HK-2 (cell line): ENCODE measurements around the gene PTGES2.

Experiments
- DNase-seq: peaks from one replicate; pipeline ENCODE4 v3.0.0-alpha.2; 2018; ENCODE audit not compliant: unreplicated experiment

The PTGES2 gene

DNA sequence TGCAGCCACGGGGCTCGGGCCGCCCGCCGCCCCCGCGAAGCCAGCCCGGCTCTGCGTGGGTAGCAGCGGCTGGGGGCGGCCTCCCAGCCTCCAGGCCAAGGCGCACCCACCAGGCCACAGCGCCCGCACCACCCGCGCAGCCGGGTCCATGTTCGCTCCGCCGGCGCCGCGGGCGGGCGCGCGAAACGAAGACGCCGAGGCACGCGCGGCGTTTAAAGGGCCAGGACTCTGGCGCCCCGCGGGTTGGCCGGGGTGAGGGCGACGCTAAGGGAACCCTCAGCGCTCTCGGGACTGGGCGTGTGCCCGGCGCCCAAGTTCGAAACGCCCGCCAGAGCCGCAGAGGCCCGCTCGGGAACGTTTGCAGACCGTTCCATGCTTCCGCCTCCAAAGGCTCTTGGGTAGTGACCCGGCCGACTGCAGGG is at the start of gene PTGES2:
Gene PTGES2, minus strand, starts transcription at position 162 of the 422 bp plus-strand sequence. Its CDS starts 12 bp downstream, at position 150.
- peak; percentile 74 for DNase-seq

DNA sequence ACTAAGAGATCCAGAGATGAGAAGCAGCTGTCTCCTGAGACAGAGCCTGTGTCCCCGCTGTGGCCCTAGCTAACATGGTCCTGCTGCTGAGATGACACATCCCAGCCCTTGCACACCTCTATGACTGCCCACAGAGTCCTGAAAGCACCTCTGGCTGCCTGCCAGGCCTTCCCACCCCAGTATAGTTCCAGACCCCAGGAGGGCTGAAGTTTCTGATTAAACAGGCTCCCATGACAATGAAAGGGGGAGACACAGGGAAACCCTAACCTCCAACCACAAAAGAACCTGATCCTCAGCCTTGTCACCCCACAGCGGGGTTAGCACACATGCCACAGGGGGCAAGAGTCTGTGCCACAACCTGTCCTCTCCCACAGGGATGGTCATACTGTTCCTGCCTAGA is 48.2 kb upstream of the PTGES2 start:
- no peak for DNase-seq

- DNase-seq: no peak
Measured at GRCh38 chr9:128175102-128175563, 47.6 kb upstream of the PTGES2 start.

GRCh38 chr9:128174062-128174461 is 46.5 kb upstream of the PTGES2 start:
- no peak for DNase-seq

GRCh38 chr9:128169925-128170324 is 42.4 kb upstream of the PTGES2 start:
- DNase-seq: no peak

- DNase-seq: no peak
Measured at GRCh38 chr9:128169492-128169891, 42.0 kb upstream of the PTGES2 start.

- no peak for DNase-seq
Measured at GRCh38 chr9:128168731-128169308, 41.3 kb upstream of the PTGES2 start.

GRCh38 chr9:128167209-128167608 is 39.7 kb upstream of the PTGES2 start:
- no peak for DNase-seq

- no peak for DNase-seq
Measured at GRCh38 chr9:128166169-128166568, 38.6 kb upstream of the PTGES2 start.

DNA sequence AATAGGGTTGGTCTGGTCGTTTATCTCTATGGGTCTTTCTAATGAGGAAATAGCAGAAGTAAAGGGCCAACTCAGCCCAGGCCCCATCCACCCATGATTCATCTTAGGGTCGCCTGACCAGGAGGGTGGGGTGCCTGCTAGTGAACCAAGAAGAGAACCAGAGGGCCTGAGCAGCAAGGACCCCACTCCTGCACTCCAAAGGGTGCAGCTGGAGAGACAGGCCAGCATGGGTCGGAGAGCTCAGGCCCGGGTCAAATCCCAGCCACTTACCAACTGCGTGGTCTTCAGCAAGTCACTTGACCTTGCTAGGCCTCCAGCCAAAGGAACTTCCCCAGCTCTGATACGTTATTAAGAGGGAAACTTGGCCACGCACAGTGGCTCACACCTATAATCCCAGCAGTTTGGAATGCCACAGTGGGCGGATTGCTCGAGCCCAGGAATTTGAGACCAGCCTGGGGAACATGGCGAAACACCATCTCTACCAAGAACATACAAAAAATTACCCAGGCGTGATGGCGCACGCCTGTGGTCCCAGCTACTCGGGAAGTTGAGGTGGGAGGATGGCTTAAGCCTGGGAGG is 36.9 kb upstream of the PTGES2 start:
- peak; percentile 70 for DNase-seq

- DNase-seq: no peak
Measured at GRCh38 chr9:128163523-128164306, 36.2 kb upstream of the PTGES2 start.

DNA sequence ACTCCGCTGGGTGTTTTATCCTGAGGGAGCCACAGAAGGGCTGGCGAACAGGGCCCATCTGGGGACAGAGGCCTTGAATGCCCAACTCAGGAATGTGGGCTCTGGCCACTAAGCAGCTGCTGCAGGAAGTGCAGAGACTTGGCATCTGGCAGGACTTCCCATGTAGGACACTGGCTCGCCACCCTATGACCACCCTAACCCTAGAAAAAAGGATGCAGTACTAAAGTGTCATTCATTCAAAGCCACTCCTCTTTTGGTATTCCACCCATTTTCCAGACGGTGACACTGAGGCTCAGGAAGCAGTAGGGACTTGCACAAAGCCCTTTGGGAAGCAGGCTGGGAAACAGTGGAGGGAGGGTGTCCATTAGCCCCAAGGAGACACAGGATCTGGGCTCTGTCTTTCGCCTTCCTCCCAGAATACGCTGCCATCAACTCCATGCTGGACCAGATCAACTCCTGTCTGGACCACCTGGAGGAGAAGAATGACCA is 35.5 kb upstream of the PTGES2 start:
- no peak for DNase-seq

GRCh38 chr9:128162215-128163026 is 34.9 kb upstream of the PTGES2 start:
- DNase-seq: no peak

DNA sequence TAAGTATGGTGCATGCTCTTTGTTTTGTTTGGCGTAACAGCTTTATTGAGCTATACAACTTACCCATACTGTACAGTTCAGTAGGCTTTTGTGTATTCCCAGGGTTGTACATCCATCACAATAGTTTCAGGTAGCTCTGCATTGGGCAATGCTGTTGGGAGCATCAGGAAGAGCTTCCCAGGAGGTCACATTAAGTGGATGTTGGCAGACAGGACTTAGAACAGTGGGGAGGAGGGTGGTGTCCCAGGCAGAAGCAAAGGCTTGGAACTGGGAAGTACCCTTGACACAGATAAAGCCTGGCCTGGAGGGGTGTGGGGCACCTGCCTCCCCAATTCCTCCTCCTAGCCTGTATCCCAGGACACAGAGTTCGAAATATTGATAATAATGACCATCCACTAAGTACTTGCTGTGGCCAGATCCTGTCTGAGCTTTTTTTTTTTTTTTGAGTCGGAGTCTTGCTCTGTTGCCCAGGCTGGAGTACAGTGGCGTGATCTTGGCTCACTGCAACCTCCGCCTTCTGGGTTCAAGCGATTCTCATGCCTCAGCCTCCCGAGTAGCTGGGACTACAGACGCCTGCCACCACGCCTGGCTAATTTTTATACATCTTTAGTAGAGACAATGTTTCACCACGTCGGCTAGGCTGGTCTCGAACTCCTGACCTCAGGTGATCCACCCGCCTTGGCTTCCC is 33.8 kb upstream of the PTGES2 start:
- no peak for DNase-seq

- no peak for DNase-seq
Measured at GRCh38 chr9:128160603-128160987, 33.1 kb upstream of the PTGES2 start.

DNA sequence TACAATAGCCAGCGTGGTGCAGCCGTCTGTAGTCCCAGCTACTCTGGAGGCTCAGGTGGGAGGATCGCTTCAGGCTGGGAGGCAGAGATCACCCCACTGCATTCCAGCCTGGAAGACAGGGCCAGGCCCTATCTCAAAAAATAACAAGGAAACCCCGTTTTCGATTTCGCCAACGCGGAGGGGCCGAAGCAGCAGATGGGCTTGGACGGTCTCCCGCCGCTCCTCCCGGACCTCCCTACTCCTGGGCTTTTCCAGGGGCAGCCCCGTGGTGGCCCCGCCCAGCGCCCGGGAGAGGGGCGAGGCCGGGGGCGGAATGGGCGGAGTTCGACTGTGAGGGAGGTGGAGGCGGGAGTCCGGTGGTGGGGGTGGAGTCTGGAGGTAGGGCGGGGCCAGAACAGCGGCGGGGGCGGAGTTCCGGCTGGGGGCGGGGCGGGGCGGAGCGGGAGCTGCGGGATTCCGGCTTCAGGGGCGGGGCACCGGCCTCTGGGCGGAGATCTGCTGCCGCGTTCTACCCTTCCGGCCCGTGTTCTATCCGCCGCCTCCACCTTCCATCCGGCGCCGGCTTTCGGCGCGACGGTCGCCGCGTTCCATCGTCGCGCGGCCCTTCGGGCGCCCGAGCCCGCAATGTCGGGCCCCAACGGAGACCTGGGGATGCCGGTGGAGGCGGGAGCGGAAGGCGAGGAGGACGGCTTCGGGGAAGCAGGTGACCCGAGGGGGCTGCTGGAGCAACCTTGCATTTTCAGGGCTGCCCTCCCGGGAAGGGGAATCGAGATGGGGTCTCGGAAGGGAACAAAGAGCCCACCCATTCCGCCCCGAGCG is 32.5 kb upstream of the PTGES2 start, which contains the start of gene BBLN:
Gene BBLN, plus strand, starts transcription at position 482 of the 819 bp plus-strand sequence. Its CDS starts 143 bp downstream, at position 625.
- DNase-seq: peak; percentile 98

DNA sequence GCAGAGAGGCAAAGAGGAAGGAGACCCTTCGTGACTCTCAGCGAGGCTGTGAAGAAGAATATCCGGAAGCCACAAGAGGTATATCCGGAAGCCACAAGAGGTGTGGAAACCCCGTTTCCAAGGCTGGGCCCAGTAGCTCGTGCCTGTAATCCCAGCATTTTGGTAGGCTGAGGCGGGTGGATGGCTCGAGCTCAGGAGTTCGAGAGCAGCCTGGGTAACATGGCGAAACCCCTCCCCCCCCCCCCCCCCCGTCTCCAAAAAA is 31.9 kb upstream of the PTGES2 start:
- no peak for DNase-seq

- no peak for DNase-seq
Measured at GRCh38 chr9:128155736-128156500, 28.4 kb upstream of the PTGES2 start.

DNA sequence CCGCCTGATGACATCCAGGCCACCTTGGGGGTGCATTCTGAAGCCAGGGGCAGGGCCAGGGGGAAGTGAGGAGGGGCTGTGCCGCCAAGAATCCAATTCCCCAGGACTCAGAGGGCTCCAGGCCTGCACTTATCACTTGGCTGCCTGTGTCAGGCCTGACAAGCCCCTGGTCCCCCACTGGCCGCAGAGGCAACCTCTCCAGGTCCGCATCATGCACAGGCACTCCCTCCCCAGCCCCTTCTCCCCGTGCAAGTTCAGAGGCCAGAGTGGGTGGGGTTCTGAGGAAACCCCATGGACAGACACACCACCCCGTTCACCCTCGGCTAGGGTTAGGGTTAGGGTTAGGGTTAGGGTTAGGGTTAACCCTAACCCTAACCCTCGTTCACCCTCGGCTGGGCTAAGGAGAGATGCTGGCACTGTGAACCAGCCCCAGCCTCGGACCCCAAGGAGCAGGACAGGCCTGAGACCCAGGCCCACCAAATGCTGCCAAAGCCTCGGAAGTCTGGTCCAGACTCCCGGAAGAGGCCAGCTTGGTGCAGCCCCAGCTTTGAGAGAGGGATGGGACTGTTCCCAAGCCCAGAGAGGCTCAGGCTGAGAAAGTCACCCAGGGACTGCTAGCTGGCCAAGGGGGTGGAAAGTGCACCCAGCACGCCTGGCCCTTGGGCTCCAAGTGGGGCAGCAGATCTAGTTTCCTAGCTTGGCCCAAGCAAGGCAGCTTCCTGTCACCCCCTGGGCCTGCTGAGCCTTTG is 26.6 kb upstream of the PTGES2 start:
- no peak for DNase-seq
